Measurements from ENCODE around the gene NOXA1. TPM values are rescaled to one million over a fixed set of nuclear protein-coding genes. Genes with fewer than 3 reads are reported as not detected.

The NOXA1 gene
- total RNA-seq, 1 donor from 2014 or later: 16.3 TPM

DNA sequence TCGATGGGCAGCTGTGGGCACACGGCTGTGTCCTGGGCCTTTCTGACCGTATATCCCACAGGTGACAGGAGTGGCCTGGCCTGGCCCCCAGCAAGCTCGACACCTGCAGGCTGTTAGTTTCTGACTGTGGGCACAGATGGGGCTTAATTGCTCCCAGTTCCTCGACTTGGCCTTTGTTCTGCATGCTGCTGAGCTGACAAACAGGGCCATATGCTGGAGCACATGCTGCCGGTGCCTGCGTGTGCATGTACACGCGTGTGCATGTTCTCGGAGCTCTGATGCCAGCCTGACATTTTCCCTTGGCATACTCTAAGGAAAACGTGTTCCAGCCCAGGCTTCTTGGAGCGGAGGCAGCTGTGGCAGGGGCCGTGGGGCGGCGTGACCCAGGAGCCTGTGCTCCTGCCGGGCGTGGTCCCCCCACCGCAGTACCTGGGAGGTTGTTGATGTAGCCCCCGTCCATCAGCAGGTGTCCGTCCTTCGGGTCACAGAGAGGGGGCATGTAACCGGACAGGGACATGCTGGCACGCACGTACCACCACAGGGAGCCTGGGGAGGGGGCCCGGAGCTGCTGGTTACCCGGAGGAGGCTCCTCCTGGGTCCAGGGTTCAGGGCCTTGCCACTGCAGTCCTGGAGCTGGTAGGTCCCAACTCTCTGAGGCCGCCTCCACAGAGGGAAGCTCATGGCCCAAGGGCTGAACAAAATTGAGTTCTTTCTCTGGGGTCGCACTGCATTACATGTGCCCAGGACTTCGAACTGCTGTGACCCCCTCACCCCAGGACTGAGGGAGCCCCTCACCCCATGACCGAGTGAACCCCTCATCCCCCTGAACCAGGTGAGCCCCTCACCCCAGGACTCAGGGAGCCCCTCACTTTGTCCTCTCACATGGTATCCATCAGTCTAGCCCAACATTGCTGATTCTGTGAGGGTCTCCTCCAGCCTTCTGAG, 40.1 kb downstream of the NOXA1 start:
- Mint-ChIP-seq H3K4me3 (ENCODE audit: low read depth) (no peak overlapping the region), H3K27me3 (peaks cover 12% of the 10 kb centered on the region), H3K4me1 (ENCODE audit: low read depth) (no peaks in the 10 kb centered on the region), H3K9me3 (ENCODE audit: low read depth) (no peaks in the 10 kb centered on the region), H3K36me3 (ENCODE audit: insufficient read depth) (no peaks in the 10 kb centered on the region), H3K27ac (no peak overlapping the region)
- DNase-seq (ENCODE audit: low spot score, unreplicated experiment): no peak
- TF ChIP-seq, protein P1, sequence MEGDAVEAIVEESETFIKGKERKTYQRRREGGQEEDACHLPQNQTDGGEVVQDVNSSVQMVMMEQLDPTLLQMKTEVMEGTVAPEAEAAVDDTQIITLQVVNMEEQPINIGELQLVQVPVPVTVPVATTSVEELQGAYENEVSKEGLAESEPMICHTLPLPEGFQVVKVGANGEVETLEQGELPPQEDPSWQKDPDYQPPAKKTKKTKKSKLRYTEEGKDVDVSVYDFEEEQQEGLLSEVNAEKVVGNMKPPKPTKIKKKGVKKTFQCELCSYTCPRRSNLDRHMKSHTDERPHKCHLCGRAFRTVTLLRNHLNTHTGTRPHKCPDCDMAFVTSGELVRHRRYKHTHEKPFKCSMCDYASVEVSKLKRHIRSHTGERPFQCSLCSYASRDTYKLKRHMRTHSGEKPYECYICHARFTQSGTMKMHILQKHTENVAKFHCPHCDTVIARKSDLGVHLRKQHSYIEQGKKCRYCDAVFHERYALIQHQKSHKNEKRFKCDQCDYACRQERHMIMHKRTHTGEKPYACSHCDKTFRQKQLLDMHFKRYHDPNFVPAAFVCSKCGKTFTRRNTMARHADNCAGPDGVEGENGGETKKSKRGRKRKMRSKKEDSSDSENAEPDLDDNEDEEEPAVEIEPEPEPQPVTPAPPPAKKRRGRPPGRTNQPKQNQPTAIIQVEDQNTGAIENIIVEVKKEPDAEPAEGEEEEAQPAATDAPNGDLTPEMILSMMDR (IDR thresholded peaks at IDR 0.05; ENCODE audit: unreplicated experiment): no peak

GRCh38 chr9:137463931-137464290, 40.7 kb downstream of the NOXA1 start:
- H3K27me3 Mint-ChIP-seq: peaks cover 13% of the 10 kb centered on the region
- H3K27ac Mint-ChIP-seq: no peak overlapping the region
- TF ChIP-seq, protein P1 (IDR thresholded peaks at IDR 0.05; ENCODE audit: unreplicated experiment): no peak
- no peaks in the 10 kb centered on the region for H3K36me3 Mint-ChIP-seq (ENCODE audit: insufficient read depth)
- no peak overlapping the region for H3K4me3 Mint-ChIP-seq (ENCODE audit: low read depth)
- no peaks in the 10 kb centered on the region for H3K4me1 Mint-ChIP-seq (ENCODE audit: low read depth)
- no peaks in the 10 kb centered on the region for H3K9me3 Mint-ChIP-seq (ENCODE audit: low read depth)
- DNase-seq (ENCODE audit: low spot score, unreplicated experiment): no peak

DNA sequence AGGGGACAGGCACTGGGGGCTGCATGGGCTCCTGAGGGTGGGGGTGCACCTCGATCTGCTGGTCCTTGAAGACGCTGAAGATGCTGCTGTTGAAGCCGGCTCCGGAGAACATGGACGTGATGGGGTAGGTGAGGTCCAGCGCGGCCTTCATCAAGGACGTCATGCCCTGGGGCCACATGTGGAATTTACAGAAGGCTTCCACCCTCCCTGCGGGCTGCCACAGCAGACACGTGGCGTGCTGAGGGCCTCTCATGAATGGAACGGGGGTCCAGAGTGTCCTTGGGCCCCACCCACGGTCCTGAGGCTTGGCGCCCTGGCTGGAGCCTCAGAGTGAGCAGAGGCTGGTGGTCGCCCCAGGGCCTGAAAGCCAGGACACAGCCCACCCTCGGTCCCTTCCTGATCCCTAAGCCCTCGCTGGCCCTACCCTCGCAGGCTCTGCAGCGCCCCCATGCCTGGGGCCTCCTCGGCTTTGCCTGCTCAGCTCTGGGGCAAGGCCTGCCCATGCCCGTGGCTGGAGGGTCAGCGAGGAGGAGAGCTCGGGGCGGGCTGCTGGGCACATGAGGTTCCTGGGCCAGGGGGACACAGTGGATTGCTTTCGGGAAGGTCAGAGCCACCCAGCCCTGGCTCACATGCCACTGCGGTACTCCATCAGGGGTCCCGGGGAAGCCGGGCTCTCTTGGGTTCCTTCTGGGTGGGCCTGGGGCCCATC, 41.3 kb downstream of the NOXA1 start:
- no peaks in the 10 kb centered on the region for H3K4me1 Mint-ChIP-seq (ENCODE audit: low read depth)
- no peak overlapping the region for H3K4me3 Mint-ChIP-seq (ENCODE audit: low read depth)
- peaks cover 17% of the 10 kb centered on the region for H3K27me3 Mint-ChIP-seq
- no peaks in the 10 kb centered on the region for H3K9me3 Mint-ChIP-seq (ENCODE audit: low read depth)
- no peak overlapping the region for H3K27ac Mint-ChIP-seq
- H3K36me3 Mint-ChIP-seq (ENCODE audit: insufficient read depth): no peaks in the 10 kb centered on the region
- TF ChIP-seq, protein P1 (IDR thresholded peaks at IDR 0.05; ENCODE audit: unreplicated experiment): no peak
- no peak for DNase-seq (ENCODE audit: low spot score, unreplicated experiment)

- no peaks in the 10 kb centered on the region for H3K4me1 Mint-ChIP-seq (ENCODE audit: low read depth)
- H3K9me3 Mint-ChIP-seq (ENCODE audit: low read depth): no peaks in the 10 kb centered on the region
- no peak overlapping the region for H3K27ac Mint-ChIP-seq
- H3K27me3 Mint-ChIP-seq: peaks cover 17% of the 10 kb centered on the region
- no peaks in the 10 kb centered on the region for H3K36me3 Mint-ChIP-seq (ENCODE audit: insufficient read depth)
- H3K4me3 Mint-ChIP-seq (ENCODE audit: low read depth): no peak overlapping the region
- TF ChIP-seq, protein P1 (IDR thresholded peaks at IDR 0.05; ENCODE audit: unreplicated experiment): no peak
- no peak for DNase-seq (ENCODE audit: low spot score, unreplicated experiment)
Observed at GRCh38 chr9:137465000-137465719, 42.0 kb downstream of the NOXA1 start.

All from progenitor cell of endocrine pancreas (in vitro differentiated cells).